A549 (cell line): ENCODE results near the gene UNC13D. TPM values are rescaled to one million over a fixed set of nuclear protein-coding genes. Genes with fewer than 3 reads are reported as not detected.

ENCODE experiments used
- ATAC-seq, 2 experiments: fragments of 200-7000 bp in 1 of 2; fragments of >200 bp in 1 of 2; cut with Nextera tagmentation in 1 of 2; cut with Tn5 transposase in 1 of 2; 3 replicates each; pipeline versions ENCODE4 v1.8.0 to v1.9.1; 2018 to 2020; ENCODE audit warnings: mild to moderate bottlenecking in 1 of 2, moderate library complexity in 1 of 2
- CTCF ChIA-PET: fragments of 300-600 bp; sonication (Branson Sonifier 250); formaldehyde crosslinking; extraction: SDS; loops from one replicate; lab custom pipeline; 2021; ENCODE audit warnings: antibody characterized with exemption, inconsistent platforms; lab: Yijun Ruan, JAX
- POLR2A ChIA-PET: fragments of 350-600 bp; formaldehyde crosslinking; extraction: SDS; loops from one replicate; lab custom pipeline; 2021; ENCODE audit warnings: antibody characterized with exemption, inconsistent platforms; lab: Yijun Ruan, JAX
- DNase-seq, 2 experiments: peaks; one replicate each; pipeline versions ENCODE4 v3.0.0 to v3.0.0-alpha.2; 2011 to 2016; ENCODE audit warnings: low read depth in 1 of 2, low spot score in 1 of 2
- FAIRE-seq: peaks from 2 replicates; lab custom pipeline; 2011; peaks lifted over from hg19 to GRCh38; lab: Jason Lieb, UNC
- H3K27ac ChIP-seq, 2 experiments: fragments of >200 bp; sonication (Bioruptor Twin); formaldehyde crosslinking; 3 replicates each; pipeline ENCODE4 v1.5.1; 2016 to 2017
- H3K4me1 ChIP-seq: fragments of >200 bp; sonication (Bioruptor Twin); formaldehyde crosslinking; 3 replicates; pipeline ENCODE4 v1.6.1; 2016
- H3K4me2 ChIP-seq: fragments of >200 bp; sonication (Bioruptor Twin); formaldehyde crosslinking; 3 replicates; pipeline ENCODE4 v1.6.1; 2016
- H3K4me3 ChIP-seq: fragments of >200 bp; sonication (Bioruptor Twin); formaldehyde crosslinking; 3 replicates; pipeline ENCODE4 v1.5.1; 2016
- H3K9me3 ChIP-seq: fragments of >200 bp; sonication (Bioruptor Twin); formaldehyde crosslinking; 3 replicates; pipeline ENCODE4 v1.6.1; 2016
- BCL3 ChIP-seq: fragments of >200 bp; sonication (Bioruptor Twin); formaldehyde crosslinking; IDR thresholded peaks from 3 replicates; pipeline ENCODE4 v1.6.1; 2016
- CHD2 ChIP-seq: fragments of 150-350 bp; IDR thresholded peaks from 2 replicates; pipeline ENCODE4 v1.6.1; 2014; ENCODE audit warnings: low read length; ENCODE audit not compliant: partially characterized antibody
- CHD4 ChIP-seq: fragments of 200-600 bp; sonication (generic); IDR thresholded peaks from 2 replicates; pipeline ENCODE4 v1.6.1; 2016; ENCODE audit warnings: antibody characterized with exemption, mild to moderate bottlenecking, borderline replicate concordance
- EHMT2 ChIP-seq: fragments of 200-600 bp; sonication (generic); IDR thresholded peaks from 2 replicates; pipeline ENCODE4 v1.6.1; 2016; ENCODE audit warnings: antibody characterized with exemption, low read depth, mild to moderate bottlenecking, moderate library complexity
- EP300 ChIP-seq, 2 experiments: fragments of >200 bp; sonication (Bioruptor Twin); formaldehyde crosslinking; IDR thresholded peaks; 2 replicates in 1 of 2; 3 replicates in 1 of 2; pipeline ENCODE4 v1.6.1; 2016 to 2017
- ESRRA ChIP-seq: fragments of 150-350 bp; IDR thresholded peaks from 2 replicates; pipeline ENCODE4 v1.6.1; 2014; ENCODE audit warnings: mild to moderate bottlenecking, low read length, borderline replicate concordance
- FOSB ChIP-seq: fragments of 250-450 bp; sonication (Bioruptor Pico); IDR thresholded peaks from 2 replicates; pipeline ENCODE4 v1.5.0; 2020; ENCODE audit warnings: mild to moderate bottlenecking, moderate library complexity
- HMGXB4 ChIP-seq: fragments of 250-450 bp; sonication (Bioruptor Pico); IDR thresholded peaks from 2 replicates; pipeline ENCODE4 v1.5.0; 2021; ENCODE audit warnings: mild to moderate bottlenecking, moderate library complexity, borderline replicate concordance
- JUNB ChIP-seq: fragments of >200 bp; sonication (Bioruptor Twin); formaldehyde crosslinking; IDR thresholded peaks from 2 replicates; pipeline ENCODE4 v1.6.1; 2016
- MAZ ChIP-seq: fragments of 150-350 bp; IDR thresholded peaks from 2 replicates; pipeline ENCODE4 v1.6.1; 2014; ENCODE audit warnings: antibody characterized with exemption, low read depth, low read length, borderline replicate concordance
- MYC ChIP-seq: IDR thresholded peaks from 2 replicates; pipeline ENCODE4 v1.6.1; 2012; ENCODE audit warnings: mild to moderate bottlenecking, inconsistent platforms, low read length, improper control_type of control experiment, borderline replicate concordance
- NPAS2 ChIP-seq: fragments of 250-450 bp; sonication (Bioruptor Pico); IDR thresholded peaks from 2 replicates; pipeline ENCODE4 v1.8.0; 2022; ENCODE audit warnings: mild to moderate bottlenecking, moderate library complexity, borderline replicate concordance
- PBX3 ChIP-seq: IDR thresholded peaks from 2 replicates; pipeline ENCODE4 v1.6.1; 2012
- PHF8 ChIP-seq: fragments of 200-600 bp; sonication (generic); IDR thresholded peaks from 2 replicates; pipeline ENCODE4 v1.6.1; 2016; ENCODE audit warnings: low read depth, mild to moderate bottlenecking, antibody characterized with exemption, moderate library complexity, borderline replicate concordance
- POLR2AphosphoS2 ChIP-seq: conservative IDR thresholded peaks from 2 replicates; pipeline ENCODE4 v1.6.1; 2012; ENCODE audit warnings: low read length, improper control_type of control experiment, inconsistent platforms
- RNF2 ChIP-seq: fragments of 200-600 bp; sonication (generic); IDR thresholded peaks from 2 replicates; pipeline ENCODE4 v1.6.1; 2016; ENCODE audit warnings: low read depth, mild to moderate bottlenecking, antibody characterized with exemption, moderate library complexity, borderline replicate concordance
- TP53 ChIP-seq: fragments of 250-450 bp; sonication (Bioruptor Pico); IDR thresholded peaks from 2 replicates; pipeline ENCODE4 v1.5.0; 2021; ENCODE audit warnings: mild to moderate bottlenecking, moderate library complexity
- ZNF302 ChIP-seq: fragments of 250-450 bp; sonication (Bioruptor Pico); IDR thresholded peaks from 2 replicates; pipeline ENCODE4 v1.9.0; 2021; ENCODE audit warnings: inconsistent platforms, mild to moderate bottlenecking, moderate library complexity
- WGBS: methylation state at CpG from one replicate; pipeline ENCODE4 v1.1.6; 2017; ENCODE audit errors: missing lambda C conversion rate; 5-methylcytosine and 5-hydroxymethylcytosine counted together
- polyA minus RNA-seq: library from RNA; depleted of rRNA, polyadenylated mRNA; stranded (reverse); fragments of >200 nt; gene quantifications from 2 replicates; pipeline ENCODE4 v1.2.3, GENCODE V29; 2011; rRNA and poly(A)+ RNA removed
- polyA plus RNA-seq, 4 experiments: library from polyadenylated mRNA; depleted of rRNA in 3 of 4; stranded (reverse); fragments of >200 nt; fragmentation: RNase III in 1 of 4; extraction: RNeasy Plus Mini Kit Qiagen cat#74134 plus additional on column Dnase treatment in 1 of 4; gene quantifications; 2 replicates in 3 of 4; 3 replicates in 1 of 4; pipeline ENCODE4 v1.2.3, GENCODE V29; 2011 to 2017

Gene UNC13D
- polyA plus RNA-seq (2011; rRNA removed) (0.97 and 1.6 TPM in 2 replicates), polyA plus RNA-seq (2017; fragmentation: RNase III; extraction: RNeasy Plus Mini Kit Qiagen cat#74134 plus additional on column Dnase treatment) (3.5 to 4.5 TPM (median 4.3 TPM) in 3 replicates), polyA minus RNA-seq (1.7 and 3.3 TPM in 2 replicates)
- 1.3 and 2.0 TPM in 2 replicates for polyA plus RNA-seq (2012; cell fraction: cytosol; rRNA removed)
- polyA plus RNA-seq (2012; cell fraction: nucleus; rRNA removed): 6.1 and 10.5 TPM in 2 replicates

GRCh38 chr17:75843577-75844529, at the start of gene UNC13D:
UNC13D (minus strand) TSS chr17:75844404; CDS start chr17:75844337, 67 bp downstream.
- POLR2A ChIA-PET: interaction anchor here (1.0 to 4.4 kb wide), 2 partner anchors 64 kb away, joined by 5 to 23 read pairs; a partner anchor contains a TSS
- WGBS: 72% methylated on average over 29 of the region's 35 CpGs
- peak within 1 kb of the TSS; percentile 5; the same call in 1 of the 3 replicates for H3K4me3 ChIP-seq
- no peaks in the 10 kb centered on the region for H3K9me3 ChIP-seq
- peak within 1 kb of the TSS; percentile 60 for H3K4me2 ChIP-seq
- DNase-seq: no peak
- peak; percentile 2 to 7; a peak in 2 of 6 replicates for ATAC-seq
- TF ChIP-seq MYC: no peak
- TF ChIP-seq BCL3: no peak
- TF ChIP-seq CHD2: no peak
- no peak for TF ChIP-seq CHD4
- TF ChIP-seq HMGXB4 (CRISPR knock-in tag): no peak
- no peak for TF ChIP-seq JUNB
- TF ChIP-seq FOSB (CRISPR knock-in tag): no peak
- no peak for TF ChIP-seq ESRRA
- TF ChIP-seq NPAS2 (CRISPR knock-in tag): no peak
- no peak for TF ChIP-seq TP53 (CRISPR knock-in tag)
- TF ChIP-seq POLR2AphosphoS2: no peak
- TF ChIP-seq ZNF302 (CRISPR knock-in tag): no peak
- TF ChIP-seq EHMT2: no peak
- TF ChIP-seq MAZ: no peak
- no peak for TF ChIP-seq EP300 (IDR thresholded peaks at IDR 0.05)
- TF ChIP-seq PBX3: no peak
- no peak for TF ChIP-seq RNF2
- no peak for TF ChIP-seq PHF8
- TF ChIP-seq, all 56 proteins: peak for 0
- Histone ChIP-seq H3K4me1 (peaks cover 43% of the 10 kb centered on the region), H3K27ac (peak within 1 kb of the TSS; percentile 79 to 89)
- no peak for FAIRE-seq
- CTCF ChIA-PET: interaction anchor here (0.7 to 37.0 kb wide), 12 partner anchors 12 to 157 kb away, joined by 3 to 691 read pairs (median 5); partner anchors contain the start of genes CDK3, GALK1, TRIM47 and WBP2
